Kidney (tissue), 14 donors: ENCODE results near the gene SERPINE2. TPM values are rescaled to one million over a fixed set of nuclear protein-coding genes. Genes with fewer than 3 reads are reported as not detected.

Experiments used
- DNase-seq, 5 donors: peaks; one replicate each; pipeline ENCODE4 v3.0.0-alpha.2; 2013 to 2020
- FAIRE-seq: peaks from 2 replicates; lab custom pipeline; 2012; peaks lifted over from hg19 to GRCh38; lab: Jason Lieb, UNC
- H3K27ac ChIP-seq, 2 donors: one replicate each; pipeline ENCODE4 v1.7.0; 2013; ENCODE audit warnings: low read depth in 2 of 2, low read length in 2 of 2, inconsistent platforms in 1 of 2
- H3K27me3 ChIP-seq: one replicate; pipeline ENCODE4 v1.7.1; 2013; ENCODE audit warnings: low read length, inconsistent platforms; ENCODE audit not compliant: control insufficient read depth, insufficient read depth
- H3K36me3 ChIP-seq, 3 donors: one replicate each; pipeline versions ENCODE4 v1.7.0 to v1.7.1; 2013; ENCODE audit warnings: low read length in 3 of 3, control low read depth in 1 of 3, inconsistent platforms in 1 of 3; ENCODE audit not compliant: insufficient read depth in 3 of 3, control insufficient read depth in 2 of 3
- H3K4me1 ChIP-seq, 3 donors: one replicate each; pipeline versions ENCODE4 v1.7.0 to v1.7.1; 2013; ENCODE audit warnings: low read length in 3 of 3, inconsistent platforms in 1 of 3, low read depth in 1 of 3; ENCODE audit not compliant: control insufficient read depth in 2 of 3, insufficient read depth in 2 of 3
- H3K4me3 ChIP-seq, 3 donors: one replicate each; pipeline versions ENCODE4 v1.7.0 to v1.8.1; 2013; ENCODE audit warnings: low read length in 3 of 3, control low read depth in 1 of 3, inconsistent platforms in 1 of 3
- H3K9ac ChIP-seq, 3 donors: one replicate each; pipeline versions ENCODE4 v1.7.0 to v1.7.1; 2013; ENCODE audit warnings: low read length in 3 of 3, control low read depth in 1 of 3, inconsistent platforms in 1 of 3
- H3K9me3 ChIP-seq, 3 donors: one replicate each; pipeline versions ENCODE4 v1.7.0 to v1.7.1; 2013; ENCODE audit warnings: low read length in 3 of 3, control low read depth in 1 of 3, inconsistent platforms in 1 of 3; ENCODE audit not compliant: control insufficient read depth in 2 of 3, insufficient read depth in 1 of 3
- intact Hi-C: fragments of 100-400 bp; cut with DNase I; formaldehyde crosslinking; loops from one replicate; pipeline ENCODE4 v1.11.1; 2022
- polyA plus RNA-seq: library from polyadenylated mRNA; stranded (reverse); fragments of 350-450 nt; fragmentation: Illumina TruSeq; extraction: RNeasy Lipid Tissue Mini Kit (QIAGEN cat#74804); gene quantifications from one replicate; pipeline ENCODE4 v1.2.3, GENCODE V29; 2014; ENCODE audit warnings: low read depth, low replicate concordance; ENCODE audit not compliant: insufficient read depth
- total RNA-seq: library from RNA; stranded (reverse); fragmentation: NEBNext Ultra II Directional; extraction: Animal tissue kit (Norgen Biotek cat#: 25700); gene quantifications from one replicate; pipeline ENCODE4 v1.2.1, GENCODE V29; 2021
- TF ChIP-seq, protein P1 (sequence below): IDR thresholded peaks from 3 replicates; pipeline ENCODE4 v1.5.1; 2012; ENCODE audit warnings: mild to moderate bottlenecking, moderate library complexity, borderline replicate concordance; ENCODE audit not compliant: insufficient read depth; ENCODE audit errors: extremely low read depth
- donor health status: control.
- donor health status: control.
- donor health status: control.
- donor health status: control.
- donor health status: control.
- donor health status: DM: yes; HTN: yes; CAD: no.
- donor health status: Normal renal cell carcinoma (clear cell type).

SERPINE2 gene
- total and polyA plus RNA-seq, 2 donors from 2014 or later = 27.3 to 29.2 TPM

DNA sequence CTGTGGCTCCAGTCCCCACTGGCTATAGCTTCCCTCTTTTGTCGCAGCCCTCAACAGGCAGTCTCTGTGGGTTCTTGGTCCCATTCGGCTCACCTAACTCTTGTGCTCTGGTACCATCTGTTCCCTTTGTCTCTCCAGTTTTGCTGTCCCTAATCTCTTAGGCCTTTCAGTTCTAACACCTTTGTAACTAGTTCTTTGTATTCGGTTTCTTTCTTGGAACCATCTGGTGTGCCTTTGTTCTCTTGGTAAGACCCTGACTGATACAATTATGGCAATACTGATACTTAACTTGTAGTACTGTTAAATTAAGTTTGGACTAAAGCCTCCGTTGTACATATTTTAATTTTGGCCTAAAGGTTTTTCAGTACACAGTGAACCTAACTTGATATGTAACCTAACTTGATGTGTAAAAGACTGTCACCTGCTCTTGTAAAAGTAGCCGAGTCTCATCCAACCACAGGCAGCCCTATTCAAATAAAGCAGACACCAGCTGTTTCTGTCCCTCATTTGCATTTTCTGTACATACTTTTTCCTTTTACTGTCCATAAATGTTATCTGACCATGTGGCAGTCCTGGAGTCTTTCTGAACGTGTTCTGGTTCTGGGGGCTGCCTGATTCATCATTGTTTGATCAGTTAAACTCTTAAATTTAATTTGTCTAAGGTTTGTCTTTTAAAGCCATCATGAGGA lies 86.7 kb downstream of the SERPINE2 start:
- Histone ChIP-seq H3K9ac (no peak overlapping the region), H3K27me3 (no peaks in the 10 kb centered on the region), H3K27ac (no peak overlapping the region), H3K4me1 (peaks cover 0 to 6% (median 0%) of the 10 kb centered on the region in 3 donors), H3K4me3 (no peak overlapping the region), H3K9me3 (no peaks in the 10 kb centered on the region), H3K36me3 (no peaks in the 10 kb centered on the region)
- intact Hi-C loops = no loop called here
- TF ChIP-seq, protein P1, sequence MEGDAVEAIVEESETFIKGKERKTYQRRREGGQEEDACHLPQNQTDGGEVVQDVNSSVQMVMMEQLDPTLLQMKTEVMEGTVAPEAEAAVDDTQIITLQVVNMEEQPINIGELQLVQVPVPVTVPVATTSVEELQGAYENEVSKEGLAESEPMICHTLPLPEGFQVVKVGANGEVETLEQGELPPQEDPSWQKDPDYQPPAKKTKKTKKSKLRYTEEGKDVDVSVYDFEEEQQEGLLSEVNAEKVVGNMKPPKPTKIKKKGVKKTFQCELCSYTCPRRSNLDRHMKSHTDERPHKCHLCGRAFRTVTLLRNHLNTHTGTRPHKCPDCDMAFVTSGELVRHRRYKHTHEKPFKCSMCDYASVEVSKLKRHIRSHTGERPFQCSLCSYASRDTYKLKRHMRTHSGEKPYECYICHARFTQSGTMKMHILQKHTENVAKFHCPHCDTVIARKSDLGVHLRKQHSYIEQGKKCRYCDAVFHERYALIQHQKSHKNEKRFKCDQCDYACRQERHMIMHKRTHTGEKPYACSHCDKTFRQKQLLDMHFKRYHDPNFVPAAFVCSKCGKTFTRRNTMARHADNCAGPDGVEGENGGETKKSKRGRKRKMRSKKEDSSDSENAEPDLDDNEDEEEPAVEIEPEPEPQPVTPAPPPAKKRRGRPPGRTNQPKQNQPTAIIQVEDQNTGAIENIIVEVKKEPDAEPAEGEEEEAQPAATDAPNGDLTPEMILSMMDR = no peak
- no peak for DNase-seq
- no peak for FAIRE-seq

DNA sequence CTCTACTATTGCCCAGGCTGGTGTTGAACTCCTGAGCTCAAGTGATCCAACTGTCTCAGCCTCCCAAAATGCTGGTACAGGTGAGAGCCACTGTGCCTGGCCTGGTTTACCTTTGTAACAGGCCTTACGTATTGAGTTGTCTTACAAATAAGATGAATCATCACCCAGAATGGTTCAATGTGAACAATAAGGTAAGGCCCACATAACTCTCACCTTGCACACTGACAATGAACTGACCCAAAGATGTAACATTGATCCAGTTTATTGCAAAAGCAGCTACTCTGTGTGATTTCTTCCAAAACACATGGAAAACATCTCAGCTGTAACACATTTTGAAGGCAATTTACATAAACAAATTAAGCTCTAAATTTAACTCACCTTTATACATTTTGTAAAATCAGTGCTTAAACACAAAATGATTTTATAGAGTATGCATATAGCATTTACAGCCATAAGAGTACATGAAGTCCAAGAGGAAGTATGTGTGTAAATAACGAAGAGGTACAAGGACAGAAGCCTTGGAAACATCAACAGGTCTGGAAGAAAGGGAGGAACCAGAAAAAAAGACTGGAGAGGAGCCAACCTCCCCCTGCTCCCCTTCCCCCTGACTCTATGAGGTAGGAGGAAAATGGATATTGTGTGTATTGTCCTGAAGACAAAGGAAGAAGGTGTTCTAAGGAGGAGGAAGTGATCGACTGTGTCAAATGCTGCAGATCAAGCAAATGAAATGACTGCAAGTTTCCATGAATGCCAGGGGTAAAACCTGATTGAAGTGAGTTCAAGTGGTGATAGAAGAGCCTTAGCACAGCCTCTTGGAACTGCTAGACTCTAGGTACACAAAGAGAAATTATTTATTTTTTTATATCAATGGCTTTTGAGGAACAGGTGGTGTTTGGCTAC lies 88.4 kb downstream of the SERPINE2 start:
- Histone ChIP-seq H3K4me3 (no peak overlapping the region), H3K9me3 (no peaks in the 10 kb centered on the region), H3K4me1 (no peaks in the 10 kb centered on the region), H3K27ac (no peak overlapping the region), H3K36me3 (no peaks in the 10 kb centered on the region), H3K27me3 (no peaks in the 10 kb centered on the region), H3K9ac (no peak overlapping the region)
- FAIRE-seq (no peak), DNase-seq (no peak)
- TF ChIP-seq, protein P1 = no peak
- intact Hi-C loops = no loop called here

DNA sequence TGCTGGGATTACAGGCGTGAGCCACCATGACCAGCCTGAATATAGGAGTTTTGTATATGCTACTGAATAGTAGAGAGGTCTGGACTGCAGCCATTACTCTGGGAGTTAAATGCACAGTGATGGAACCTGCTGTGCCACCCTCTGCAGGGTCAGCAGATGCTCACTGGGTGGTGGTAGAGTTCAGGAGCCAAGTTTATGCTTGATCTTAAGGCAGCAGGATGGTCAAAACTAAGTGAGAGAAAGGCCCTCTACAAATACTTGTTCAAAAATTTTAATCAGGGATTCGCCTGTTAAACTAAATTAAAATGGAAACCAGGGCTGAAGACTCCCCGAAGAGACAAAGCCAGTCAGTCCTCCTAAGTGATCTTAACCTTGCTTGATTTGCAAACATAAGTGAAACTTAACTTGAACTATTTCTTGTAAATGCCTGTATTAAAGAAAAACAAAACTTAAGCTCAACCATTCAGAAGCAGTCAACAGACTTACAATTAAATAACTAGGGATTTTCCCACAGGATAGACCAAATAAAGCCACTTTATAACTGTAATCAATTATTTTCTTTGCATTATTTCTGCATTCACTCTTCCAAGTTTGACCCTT lies 89.7 kb downstream of the SERPINE2 start:
- Histone ChIP-seq H3K4me3 (no peak overlapping the region), H3K9me3 (no peaks in the 10 kb centered on the region), H3K27ac (no peak overlapping the region), H3K9ac (no peak overlapping the region), H3K27me3 (no peaks in the 10 kb centered on the region), H3K4me1 (no peaks in the 10 kb centered on the region), H3K36me3 (no peaks in the 10 kb centered on the region)
- intact Hi-C loops = no loop called here
- TF ChIP-seq, protein P1 = no peak
- DNase-seq = no peak
- no peak for FAIRE-seq
